Measurements from ENCODE around the gene AADACL4. TPM values are rescaled to one million over a fixed set of nuclear protein-coding genes. Genes with fewer than 3 reads are reported as not detected.

The AADACL4 gene
- total and polyA plus RNA-seq, 9 of the 15 experiments (the other 6 are each of a cell fraction or from before 2014, with no cell fraction given) = not detected

GRCh38 chr1:12604114-12604874, 39.6 kb upstream of the AADACL4 start (continued):
- TF ChIP-seq TOE1 (IDR thresholded peaks at IDR 0.05; ENCODE audit: borderline replicate concordance) = peak; percentile 57; the same call in 1 of the 2 replicates
- 0 out of 2 replicates have a peak, but pooled peaks have one; percentile 58 for TF ChIP-seq TOE1 (CRISPR knock-in tag; IDR thresholded peaks at IDR 0.05; ENCODE audit: borderline replicate concordance, low read depth)
- no peak; the same call in 1 of the 2 replicates for TF ChIP-seq GATAD2B (IDR thresholded peaks at IDR 0.05; ENCODE audit: borderline replicate concordance)
- TF ChIP-seq FUS (optimal IDR thresholded peaks at IDR 0.05; ENCODE audit: low read depth, low read length) = no peak
- peak; percentile 65 for TF ChIP-seq MAFG (tag; conservative IDR thresholded peaks at IDR 0.05)
- TF ChIP-seq AFF1 (IDR thresholded peaks at IDR 0.05; ENCODE audit: low read depth in 1 of 2, partially characterized antibody in 2 of 2) = peak; percentile 53 to 84
- peak; percentile 91 for TF ChIP-seq FOXK2 (conservative IDR thresholded peaks at IDR 0.05 in 1 of 2, IDR thresholded peaks at IDR 0.05 in 1 of 2; ENCODE audit: low read depth in 2 of 2)
- TF ChIP-seq SPI1 (IDR thresholded peaks at IDR 0.05; ENCODE audit: borderline replicate concordance, low read depth, low read length) = 0 out of 2 replicates have a peak, but pooled peaks have one; percentile 1
- TF ChIP-seq TCF7L2 (IDR thresholded peaks at IDR 0.05; ENCODE audit: low read depth, low read length) = no peak
- TF ChIP-seq CC2D1A (IDR thresholded peaks at IDR 0.05) = peak; percentile 35
- no peak for TF ChIP-seq ZNF282 (CRISPR knock-in tag; IDR thresholded peaks at IDR 0.05)
- no peak for TF ChIP-seq ZNF778 (CRISPR knock-in tag; IDR thresholded peaks at IDR 0.05)
- TF ChIP-seq RBFOX2 (IDR thresholded peaks at IDR 0.05; ENCODE audit: low read depth, low read length) = no peak
- no peak for TF ChIP-seq POLR2B (IDR thresholded peaks at IDR 0.05; ENCODE audit: low read depth, partially characterized antibody)
- TF ChIP-seq MTF1 (CRISPR knock-in tag; IDR thresholded peaks at IDR 0.05; ENCODE audit: borderline replicate concordance) = no peak
- no peak for TF ChIP-seq PHB (CRISPR knock-in tag; IDR thresholded peaks at IDR 0.05)
- peak; percentile 34 for TF ChIP-seq ZBTB17 (CRISPR knock-in tag; IDR thresholded peaks at IDR 0.05)
- TF ChIP-seq CUX1 (CRISPR knock-in tag; IDR thresholded peaks at IDR 0.05) = no peak; the same call in 1 of the 2 replicates

Measured in K562 (cell line).